ENCODE results near the gene NECTIN1.

The NECTIN1 gene

DNA sequence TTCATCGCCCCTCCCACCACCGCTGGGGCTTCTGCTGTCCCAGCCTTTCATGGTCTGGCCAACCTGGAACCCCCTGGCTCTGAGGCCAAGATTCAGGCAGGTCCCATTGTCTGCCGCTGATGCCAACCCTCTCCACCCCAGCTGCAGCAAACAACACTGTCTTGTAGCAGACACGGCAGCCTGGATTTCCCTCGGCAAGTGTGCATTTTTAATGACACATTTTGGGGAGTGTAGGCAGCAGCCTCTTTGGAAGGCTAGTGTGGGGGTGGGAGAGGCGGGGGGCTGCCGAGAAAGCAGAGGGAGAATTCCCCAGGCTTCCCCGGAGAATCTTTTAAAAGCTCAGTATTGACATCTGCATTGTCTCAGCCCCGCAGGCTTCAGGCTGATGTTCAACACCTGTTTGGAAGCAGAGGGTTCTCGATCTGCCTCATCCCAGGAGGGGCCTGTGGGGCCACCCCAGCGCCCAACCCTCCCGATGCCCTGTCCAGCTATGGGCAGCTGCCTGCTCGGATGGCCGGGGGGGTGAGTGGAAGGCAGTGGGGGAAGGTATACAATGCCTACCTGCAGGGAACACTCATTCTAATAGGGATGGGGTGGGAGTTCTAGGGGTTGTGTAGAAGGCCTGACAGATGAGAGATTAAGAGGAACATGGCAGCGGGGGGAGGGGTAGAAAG lies 41.5 kb downstream of the NECTIN1 start:
- H3K27ac Mint-ChIP-seq (ENCODE audit: low read depth), result no peak overlapping the region
- peaks cover 2% of the 10 kb centered on the region for H3K36me3 Mint-ChIP-seq (ENCODE audit: insufficient read depth)
- no peak for DNase-seq (ENCODE audit: low spot score in 2 of 2)
- no peak overlapping the region for H3K4me3 Mint-ChIP-seq
- ATAC-seq (replicated peaks; ENCODE audit: extremely low read depth, poor library complexity, severe bottlenecking), result no peak
- H3K27me3 Mint-ChIP-seq, result peaks cover 48% of the 10 kb centered on the region
- H3K9me3 Mint-ChIP-seq, result no peaks in the 10 kb centered on the region
- H3K4me1 Mint-ChIP-seq, result peaks cover 26% of the 10 kb centered on the region

DNA sequence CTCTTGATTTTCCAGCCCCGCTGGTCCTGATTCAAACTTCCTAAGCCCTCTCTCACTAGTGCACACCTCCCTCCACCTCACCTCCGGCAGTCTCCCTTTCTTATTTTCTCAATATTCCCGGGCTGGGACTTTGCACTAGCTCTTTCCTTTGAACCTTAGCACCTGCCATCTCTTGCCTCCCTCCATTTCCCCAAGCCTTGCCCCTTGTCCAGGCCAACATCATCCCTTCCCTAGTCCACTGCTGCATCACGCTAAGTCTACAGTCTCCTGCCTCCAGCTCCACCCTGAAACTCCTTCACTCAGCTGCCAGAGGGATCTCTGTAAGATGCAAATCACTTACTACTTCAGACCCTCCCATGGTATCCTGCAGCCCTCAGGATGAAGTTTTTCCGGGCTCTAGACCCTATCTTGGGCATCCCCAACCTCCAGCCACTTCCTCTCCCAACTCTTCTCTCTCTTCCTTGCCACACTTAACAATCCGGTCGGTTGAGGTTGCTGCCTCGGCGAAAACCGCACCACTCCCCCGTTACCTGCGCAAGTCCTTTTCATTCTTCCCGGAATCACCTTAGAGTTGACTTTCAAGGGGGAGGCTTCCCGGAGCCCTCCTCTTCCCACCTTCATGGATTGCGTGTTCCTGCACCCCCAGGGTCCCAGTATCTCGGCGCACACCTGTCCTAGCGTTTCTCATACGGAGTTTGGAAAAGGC lies 42.7 kb downstream of the NECTIN1 start:
- Mint-ChIP-seq H3K27ac (ENCODE audit: low read depth) (no peak overlapping the region), H3K27me3 (peaks cover 58% of the 10 kb centered on the region), H3K9me3 (no peaks in the 10 kb centered on the region), H3K36me3 (ENCODE audit: insufficient read depth) (peaks cover 2% of the 10 kb centered on the region), H3K4me3 (no peak overlapping the region), H3K4me1 (peaks cover 19% of the 10 kb centered on the region)
- no peak for ATAC-seq (replicated peaks; ENCODE audit: extremely low read depth, poor library complexity, severe bottlenecking)
- DNase-seq (ENCODE audit: low spot score in 2 of 2), result no peak

DNA sequence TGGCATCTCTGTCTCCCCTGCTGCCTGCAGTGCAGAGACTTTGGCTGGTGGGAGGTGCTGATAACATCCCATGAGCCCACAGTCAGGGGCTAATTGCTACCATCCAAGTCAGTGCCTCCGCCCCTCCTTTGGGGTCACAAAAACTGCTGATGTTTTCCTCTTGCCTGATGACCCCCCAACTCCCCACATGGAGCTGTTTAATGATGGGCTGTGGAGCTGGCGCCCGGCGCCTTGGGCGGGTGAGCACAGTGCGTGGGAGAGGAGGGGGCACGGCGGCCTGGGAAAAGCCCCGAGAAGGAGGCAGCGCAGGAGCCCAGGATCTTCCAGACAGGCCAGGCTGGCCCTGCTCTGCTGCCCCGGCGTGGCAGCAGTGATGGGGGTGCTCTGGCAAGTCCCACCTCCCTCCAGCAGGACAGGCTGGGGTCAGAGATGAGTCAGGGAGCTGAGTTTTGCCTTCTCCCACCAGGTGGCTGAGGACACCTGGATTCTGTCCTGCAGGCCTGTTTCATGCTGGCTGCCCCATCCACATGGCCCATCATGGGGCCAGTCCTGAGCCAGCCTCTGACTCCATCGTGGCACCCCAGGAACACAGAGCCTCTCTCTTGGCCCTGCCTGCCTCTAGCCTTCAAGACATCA lies 43.8 kb downstream of the NECTIN1 start:
- peaks cover 48% of the 10 kb centered on the region for H3K27me3 Mint-ChIP-seq
- ATAC-seq (replicated peaks; ENCODE audit: extremely low read depth, poor library complexity, severe bottlenecking), result no peak
- no peaks in the 10 kb centered on the region for H3K9me3 Mint-ChIP-seq
- no peak overlapping the region for H3K27ac Mint-ChIP-seq (ENCODE audit: low read depth)
- peaks cover 10% of the 10 kb centered on the region for H3K4me1 Mint-ChIP-seq
- H3K36me3 Mint-ChIP-seq (ENCODE audit: insufficient read depth), result no peaks in the 10 kb centered on the region
- H3K4me3 Mint-ChIP-seq, result no peak overlapping the region
- no peak for DNase-seq (ENCODE audit: low spot score in 2 of 2)

DNA sequence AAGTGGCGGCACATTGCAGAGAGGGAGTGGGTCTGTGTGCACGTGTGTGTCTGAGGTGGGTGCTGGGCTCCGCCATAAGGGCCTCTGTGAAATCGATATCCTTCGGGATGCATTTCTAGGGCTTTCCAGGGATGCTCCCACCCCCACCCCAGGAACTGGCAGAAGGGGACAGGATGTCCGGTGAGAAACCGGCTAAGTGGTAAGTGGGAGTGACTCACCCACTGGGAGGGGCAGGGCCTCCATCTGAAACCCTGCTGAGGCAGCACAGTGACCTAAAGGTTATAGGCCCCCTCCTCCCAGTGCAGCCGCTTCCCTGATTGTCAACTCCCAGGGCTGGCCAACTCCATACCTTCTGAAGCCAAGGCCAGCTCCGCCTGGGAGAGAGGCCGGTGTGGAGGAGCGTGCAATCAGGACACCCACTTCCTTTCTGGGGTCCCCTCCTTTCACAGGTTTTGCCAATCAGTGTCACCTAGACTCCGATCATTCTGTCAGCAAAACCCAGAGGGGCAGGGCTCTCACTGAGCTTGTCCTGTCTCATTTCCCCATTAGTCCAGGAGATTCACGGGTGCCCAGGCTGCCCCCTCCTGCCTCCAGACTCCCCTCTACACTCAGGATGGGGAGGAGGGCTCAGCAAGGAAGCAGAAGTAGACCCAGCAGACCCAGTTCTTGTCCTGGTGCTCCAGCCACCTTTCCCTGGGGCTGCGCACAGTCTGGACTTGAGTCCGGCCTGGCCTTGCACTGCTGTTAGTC lies 44.5 kb downstream of the NECTIN1 start:
- Mint-ChIP-seq H3K9me3 (no peaks in the 10 kb centered on the region), H3K27me3 (peaks cover 48% of the 10 kb centered on the region), H3K36me3 (ENCODE audit: insufficient read depth) (no peaks in the 10 kb centered on the region), H3K4me1 (peaks cover 10% of the 10 kb centered on the region), H3K27ac (ENCODE audit: low read depth) (no peak overlapping the region), H3K4me3 (no peak overlapping the region)
- DNase-seq (ENCODE audit: low spot score in 2 of 2) (no peak), ATAC-seq (replicated peaks; ENCODE audit: extremely low read depth, poor library complexity, severe bottlenecking) (no peak)

DNA sequence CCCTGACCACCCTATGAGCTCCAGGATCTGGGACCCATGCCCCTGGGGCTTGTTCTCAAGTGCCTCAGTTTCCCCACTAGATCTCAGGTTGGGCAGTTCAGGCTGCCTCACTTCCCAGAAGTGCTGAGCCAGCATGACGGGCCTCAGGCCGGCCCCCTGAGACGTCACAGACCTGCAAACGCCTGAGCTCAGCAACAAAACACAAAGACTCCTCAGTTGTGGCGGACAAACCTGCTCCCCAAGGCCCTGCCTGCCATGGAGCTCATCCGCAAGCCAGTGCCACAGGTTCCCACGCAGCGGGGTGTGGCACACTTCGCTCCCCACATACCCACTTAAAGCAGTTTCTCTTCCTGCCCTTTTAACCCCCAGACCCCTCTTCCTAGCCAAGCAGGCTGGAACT lies 45.2 kb downstream of the NECTIN1 start:
- no peaks in the 10 kb centered on the region for H3K9me3 Mint-ChIP-seq
- H3K4me1 Mint-ChIP-seq, result peaks cover 10% of the 10 kb centered on the region
- ATAC-seq (replicated peaks; ENCODE audit: extremely low read depth, poor library complexity, severe bottlenecking) (no peak), DNase-seq (ENCODE audit: low spot score in 2 of 2) (no peak)
- H3K27me3 Mint-ChIP-seq, result peaks cover 46% of the 10 kb centered on the region
- H3K4me3 Mint-ChIP-seq, result no peak overlapping the region
- no peaks in the 10 kb centered on the region for H3K36me3 Mint-ChIP-seq (ENCODE audit: insufficient read depth)
- H3K27ac Mint-ChIP-seq (ENCODE audit: low read depth), result no peak overlapping the region

DNA sequence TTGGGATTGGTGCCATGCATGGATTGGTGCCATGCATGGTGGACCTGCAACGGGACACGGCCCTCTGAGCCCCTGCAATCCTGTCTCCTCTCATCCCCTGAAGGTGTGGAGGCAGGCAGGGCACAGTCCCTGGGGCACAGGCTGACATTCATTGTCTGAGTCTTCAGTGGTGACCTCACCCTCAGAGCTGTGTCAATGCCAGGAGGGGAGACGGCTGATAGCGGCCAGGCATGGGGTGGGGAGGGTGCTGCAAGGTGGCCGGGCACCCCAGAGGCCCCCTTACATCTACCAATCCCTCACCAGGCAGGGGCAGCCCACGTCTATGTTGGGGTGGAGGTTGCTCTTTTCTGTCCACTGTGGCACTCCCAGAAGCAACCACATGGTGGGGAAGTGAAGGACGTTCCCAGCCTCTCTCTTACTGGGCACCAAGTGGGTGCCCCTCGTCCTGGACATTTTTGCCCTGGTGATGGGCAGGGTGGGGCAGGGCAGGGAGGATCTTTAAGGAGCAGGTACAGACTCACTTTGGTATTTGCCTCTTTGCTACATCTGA lies 47.6 kb downstream of the NECTIN1 start:
- Mint-ChIP-seq H3K27ac (ENCODE audit: low read depth) (no peak overlapping the region), H3K9me3 (no peaks in the 10 kb centered on the region), H3K27me3 (peaks cover 22% of the 10 kb centered on the region), H3K36me3 (ENCODE audit: insufficient read depth) (no peaks in the 10 kb centered on the region), H3K4me1 (peaks cover 10% of the 10 kb centered on the region), H3K4me3 (no peak overlapping the region)
- ATAC-seq (replicated peaks; ENCODE audit: extremely low read depth, poor library complexity, severe bottlenecking) (no peak), DNase-seq (ENCODE audit: low spot score in 2 of 2) (no peak)

DNA sequence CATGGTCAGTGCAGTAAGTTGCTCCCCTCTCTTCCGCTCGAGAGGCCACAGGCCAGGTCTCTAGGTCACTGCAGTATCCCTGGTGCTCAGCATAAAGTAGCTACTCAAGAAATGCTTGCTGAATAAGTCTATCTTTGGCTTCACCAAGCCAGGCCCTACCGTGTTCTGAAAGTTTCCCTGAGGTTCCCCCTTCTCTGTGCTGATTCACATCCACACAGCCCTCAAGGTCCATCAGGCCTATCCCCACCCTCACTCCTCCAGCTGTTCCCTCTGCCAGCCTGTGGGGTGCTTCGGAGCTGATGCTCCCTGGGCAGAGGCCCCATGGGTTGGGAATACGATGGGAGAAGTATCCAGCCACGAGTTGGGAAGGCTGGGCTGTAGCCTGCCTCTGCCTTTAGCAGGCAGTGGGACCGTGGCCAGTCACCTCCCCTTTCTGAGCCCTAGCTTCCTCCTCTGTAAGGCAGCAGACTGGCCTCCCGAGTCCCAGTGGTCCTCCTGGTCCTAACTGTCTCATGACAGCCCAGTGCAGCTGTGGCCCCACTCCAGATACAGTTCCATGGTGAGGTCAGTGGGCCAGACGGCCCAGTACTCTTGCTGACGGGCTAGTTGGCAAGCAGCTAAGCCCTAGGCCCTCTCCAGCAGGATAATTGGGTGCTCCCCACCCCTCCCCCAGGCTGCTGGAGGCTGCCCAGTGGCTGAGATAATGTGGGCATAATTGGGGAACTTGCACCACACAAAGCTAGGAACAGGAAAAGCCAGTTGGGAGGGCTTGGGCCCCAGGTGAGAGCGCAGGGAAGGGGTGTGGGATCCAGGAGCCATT lies 48.2 kb downstream of the NECTIN1 start:
- peaks cover 15% of the 10 kb centered on the region for H3K27me3 Mint-ChIP-seq
- no peak overlapping the region for H3K27ac Mint-ChIP-seq (ENCODE audit: low read depth)
- no peak for ATAC-seq (replicated peaks; ENCODE audit: extremely low read depth, poor library complexity, severe bottlenecking)
- no peak for DNase-seq (ENCODE audit: low spot score in 2 of 2)
- H3K9me3 Mint-ChIP-seq, result no peaks in the 10 kb centered on the region
- H3K4me1 Mint-ChIP-seq, result peaks cover 10% of the 10 kb centered on the region
- H3K4me3 Mint-ChIP-seq, result no peak overlapping the region
- H3K36me3 Mint-ChIP-seq (ENCODE audit: insufficient read depth), result no peaks in the 10 kb centered on the region

DNA sequence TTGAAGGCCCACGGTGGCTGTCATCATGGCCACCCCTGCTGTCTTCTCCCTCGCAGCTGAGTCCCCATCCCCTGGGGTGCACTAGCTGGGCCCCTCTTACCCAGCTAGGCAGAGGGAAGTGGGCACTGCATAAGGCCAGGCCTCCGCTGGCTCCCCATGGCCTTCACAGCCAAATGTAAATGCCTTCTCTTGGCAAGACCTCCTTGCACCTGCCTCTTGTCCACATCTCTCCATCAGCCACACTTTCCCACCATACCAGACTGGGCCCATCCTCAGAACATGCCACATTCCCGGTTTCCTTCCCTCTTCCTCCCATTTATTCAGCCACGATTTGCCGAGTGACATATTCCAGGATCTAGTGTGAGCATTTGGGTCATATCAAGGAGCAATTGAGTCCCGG lies 49.7 kb downstream of the NECTIN1 start:
- Mint-ChIP-seq H3K4me3 (no peak overlapping the region), H3K36me3 (ENCODE audit: insufficient read depth) (no peaks in the 10 kb centered on the region), H3K27ac (ENCODE audit: low read depth) (no peak overlapping the region), H3K4me1 (peaks cover 12% of the 10 kb centered on the region), H3K9me3 (no peaks in the 10 kb centered on the region), H3K27me3 (peaks cover 11% of the 10 kb centered on the region)
- no peak for ATAC-seq (replicated peaks; ENCODE audit: extremely low read depth, poor library complexity, severe bottlenecking)
- DNase-seq (ENCODE audit: low spot score in 2 of 2), result no peak

DNA sequence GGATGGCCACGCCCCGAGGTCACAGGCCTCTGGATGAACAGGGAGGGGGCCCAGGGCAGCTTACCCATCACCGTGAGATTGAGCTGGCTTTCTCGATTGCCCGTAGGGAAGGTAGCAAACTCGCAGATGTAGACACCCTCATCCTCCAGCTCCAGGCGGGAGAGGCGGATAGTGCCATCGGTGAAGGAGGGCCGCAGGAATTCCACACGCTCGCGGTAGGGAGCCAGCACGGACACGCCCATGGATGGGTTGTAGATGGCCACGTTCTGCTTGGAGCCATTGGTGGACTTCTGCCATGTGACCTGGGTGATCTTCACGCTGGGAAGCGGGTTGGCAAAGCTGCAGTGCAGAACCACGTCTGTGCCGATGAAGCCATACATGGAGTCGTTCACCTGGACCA lies 50.6 kb downstream of the NECTIN1 start:
- no peaks in the 10 kb centered on the region for H3K9me3 Mint-ChIP-seq
- H3K4me3 Mint-ChIP-seq, result no peak overlapping the region
- DNase-seq (ENCODE audit: low spot score in 2 of 2), result no peak
- H3K4me1 Mint-ChIP-seq, result peaks cover 15% of the 10 kb centered on the region
- H3K36me3 Mint-ChIP-seq (ENCODE audit: insufficient read depth), result no peaks in the 10 kb centered on the region
- no peak overlapping the region for H3K27ac Mint-ChIP-seq (ENCODE audit: low read depth)
- ATAC-seq (replicated peaks; ENCODE audit: extremely low read depth, poor library complexity, severe bottlenecking), result no peak
- peaks cover 19% of the 10 kb centered on the region for H3K27me3 Mint-ChIP-seq

DNA sequence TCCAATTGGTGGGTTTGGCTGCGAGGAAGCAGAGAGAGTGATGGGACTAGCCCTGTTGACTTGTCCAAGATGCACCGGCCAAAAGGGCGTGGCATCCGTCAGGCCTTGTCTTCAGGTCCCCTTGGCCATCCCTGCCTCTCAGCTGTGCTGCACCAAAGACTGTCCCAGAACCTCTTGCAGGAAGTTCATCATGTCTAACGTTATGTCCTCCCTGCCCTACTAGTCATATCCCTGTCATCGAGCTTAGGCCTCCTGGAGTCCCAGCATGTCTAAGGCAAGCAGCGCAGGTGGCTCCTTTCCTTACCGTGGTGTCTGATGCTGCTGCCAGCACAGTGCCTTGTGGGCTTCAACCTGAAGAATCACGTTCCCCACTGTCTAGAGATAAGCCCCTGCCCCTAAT lies 51.2 kb downstream of the NECTIN1 start:
- no peak overlapping the region for H3K27ac Mint-ChIP-seq (ENCODE audit: low read depth)
- no peaks in the 10 kb centered on the region for H3K9me3 Mint-ChIP-seq
- H3K27me3 Mint-ChIP-seq, result peaks cover 19% of the 10 kb centered on the region
- H3K4me3 Mint-ChIP-seq, result no peak overlapping the region
- no peaks in the 10 kb centered on the region for H3K36me3 Mint-ChIP-seq (ENCODE audit: insufficient read depth)
- ATAC-seq (replicated peaks; ENCODE audit: extremely low read depth, poor library complexity, severe bottlenecking) (no peak), DNase-seq (ENCODE audit: low spot score in 2 of 2) (no peak)
- peaks cover 15% of the 10 kb centered on the region for H3K4me1 Mint-ChIP-seq

DNA sequence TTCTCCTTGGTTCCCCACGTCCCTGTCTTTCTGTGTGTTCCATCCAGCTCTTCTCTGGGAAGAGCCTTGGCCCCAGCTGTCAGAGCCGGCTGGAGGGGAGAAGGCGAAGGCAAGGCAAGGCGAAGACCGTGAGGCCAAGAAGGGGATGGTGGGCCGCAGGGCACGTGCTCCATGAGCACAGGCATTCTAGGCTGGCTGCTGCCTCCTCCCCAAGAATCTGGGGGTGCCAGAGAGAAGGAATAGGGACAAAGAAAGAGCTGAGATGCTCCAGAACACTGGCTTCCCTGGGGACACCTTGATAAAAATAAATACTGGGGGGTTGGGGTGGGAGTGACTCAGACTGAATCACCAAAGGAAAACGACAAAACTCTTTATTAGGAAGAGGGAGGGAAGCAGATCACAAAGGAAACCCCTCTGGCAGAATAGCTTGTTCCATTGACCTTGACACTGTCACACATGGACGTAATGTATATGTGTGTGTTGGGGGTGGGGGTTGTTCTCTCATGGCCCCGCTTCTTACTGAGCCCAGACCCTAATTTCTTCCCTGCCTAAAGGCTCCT lies 52.5 kb downstream of the NECTIN1 start:
- H3K4me1 Mint-ChIP-seq, result peaks cover 15% of the 10 kb centered on the region
- no peak for ATAC-seq (replicated peaks; ENCODE audit: extremely low read depth, poor library complexity, severe bottlenecking)
- no peak overlapping the region for H3K27ac Mint-ChIP-seq (ENCODE audit: low read depth)
- no peak for DNase-seq (ENCODE audit: low spot score in 2 of 2)
- no peak overlapping the region for H3K4me3 Mint-ChIP-seq
- peaks cover 9% of the 10 kb centered on the region for H3K27me3 Mint-ChIP-seq
- H3K36me3 Mint-ChIP-seq (ENCODE audit: insufficient read depth), result no peaks in the 10 kb centered on the region
- no peaks in the 10 kb centered on the region for H3K9me3 Mint-ChIP-seq

Data from central memory CD8-positive, alpha-beta T cell (primary cell).